ENCODE measurements around the gene FOXJ3.

FOXJ3 gene

GRCh38 chr1:42152119-42152518, 182.9 kb downstream of the FOXJ3 start:
- CTCF ChIA-PET: interaction anchor here (1.2 to 7.8 kb wide), 2 partner anchors 10 to 21 kb away, joined by 5 to 97 read pairs; no protein-coding TSS in a partner anchor
- H3K4me3 ChIP-seq (ENCODE audit: low read depth, low read length): no peak overlapping the region
- TF ChIP-seq, protein P1, sequence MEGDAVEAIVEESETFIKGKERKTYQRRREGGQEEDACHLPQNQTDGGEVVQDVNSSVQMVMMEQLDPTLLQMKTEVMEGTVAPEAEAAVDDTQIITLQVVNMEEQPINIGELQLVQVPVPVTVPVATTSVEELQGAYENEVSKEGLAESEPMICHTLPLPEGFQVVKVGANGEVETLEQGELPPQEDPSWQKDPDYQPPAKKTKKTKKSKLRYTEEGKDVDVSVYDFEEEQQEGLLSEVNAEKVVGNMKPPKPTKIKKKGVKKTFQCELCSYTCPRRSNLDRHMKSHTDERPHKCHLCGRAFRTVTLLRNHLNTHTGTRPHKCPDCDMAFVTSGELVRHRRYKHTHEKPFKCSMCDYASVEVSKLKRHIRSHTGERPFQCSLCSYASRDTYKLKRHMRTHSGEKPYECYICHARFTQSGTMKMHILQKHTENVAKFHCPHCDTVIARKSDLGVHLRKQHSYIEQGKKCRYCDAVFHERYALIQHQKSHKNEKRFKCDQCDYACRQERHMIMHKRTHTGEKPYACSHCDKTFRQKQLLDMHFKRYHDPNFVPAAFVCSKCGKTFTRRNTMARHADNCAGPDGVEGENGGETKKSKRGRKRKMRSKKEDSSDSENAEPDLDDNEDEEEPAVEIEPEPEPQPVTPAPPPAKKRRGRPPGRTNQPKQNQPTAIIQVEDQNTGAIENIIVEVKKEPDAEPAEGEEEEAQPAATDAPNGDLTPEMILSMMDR (IDR thresholded peaks at IDR 0.05; ENCODE audit: insufficient read depth, low read length, missing control alignments): no peak
- POLR2A ChIA-PET: no interaction called here
- DNase-seq (ENCODE audit: low read depth, low spot score): no peak

GRCh38 chr1:42150651-42151050, 184.4 kb downstream of the FOXJ3 start:
- CTCF ChIA-PET: interaction anchor here (0.7 to 7.8 kb wide), 3 partner anchors 9 to 23 kb away, joined by 3 to 97 read pairs (median 3); no protein-coding TSS in a partner anchor
- DNase-seq (ENCODE audit: low read depth, low spot score): no peak
- POLR2A ChIA-PET: no interaction called here
- TF ChIP-seq, protein P1 (IDR thresholded peaks at IDR 0.05; ENCODE audit: insufficient read depth, low read length, missing control alignments): no peak
- no peak overlapping the region for H3K4me3 ChIP-seq (ENCODE audit: low read depth, low read length)

- CTCF ChIA-PET: interaction anchor here (0.6 to 7.8 kb wide), 15 partner anchors 8 to 618 kb away, joined by 3 to 97 read pairs (median 4); partner anchors contain the start of gene P3H1
- POLR2A ChIA-PET: no interaction called here
- H3K4me3 ChIP-seq (ENCODE audit: low read depth, low read length): no peak overlapping the region
- TF ChIP-seq, protein P1 (IDR thresholded peaks at IDR 0.05; ENCODE audit: insufficient read depth, low read length, missing control alignments): no peak
- no peak for DNase-seq (ENCODE audit: low read depth, low spot score)
Measured at GRCh38 chr1:42148166-42148565, 186.9 kb downstream of the FOXJ3 start.

DNA sequence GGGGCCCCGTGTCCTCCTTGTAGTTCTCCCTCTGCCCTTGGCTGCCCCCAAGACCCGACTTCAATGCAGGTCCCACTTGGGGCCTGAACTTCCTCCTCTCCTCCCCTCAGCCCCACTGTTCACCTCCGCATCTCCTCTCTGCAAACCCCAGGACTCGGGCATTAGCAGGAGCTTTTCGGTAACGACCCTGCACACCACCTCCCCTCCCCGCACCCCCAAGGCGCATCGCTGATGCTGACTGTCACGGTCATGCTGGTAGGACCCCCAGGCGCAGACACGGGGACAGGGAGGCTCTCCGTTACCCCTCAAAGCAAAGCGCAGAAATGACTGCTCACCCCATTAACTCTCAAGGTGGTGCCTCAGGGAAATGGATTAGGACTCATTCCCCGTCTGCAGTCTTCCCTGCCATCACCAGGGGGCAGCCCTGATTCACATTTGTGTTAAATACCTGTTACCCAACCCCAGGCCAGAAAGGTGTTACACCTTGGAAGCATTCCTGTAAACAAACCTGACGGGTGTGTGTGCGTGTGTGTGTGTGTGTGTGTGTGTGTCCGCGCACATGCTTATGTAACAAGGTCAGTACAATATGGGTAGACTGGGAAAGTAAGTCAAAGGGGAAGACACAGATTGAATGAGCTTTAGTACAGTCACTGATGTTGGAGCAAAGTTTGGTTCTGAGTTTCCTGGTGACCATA, 188.3 kb downstream of the FOXJ3 start:
- no peak overlapping the region for H3K4me3 ChIP-seq (ENCODE audit: low read depth, low read length)
- ChIA-PET CTCF (interaction anchor here (0.6 to 7.8 kb wide), 21 partner anchors 8 to 599 kb away, joined by 3 to 97 read pairs (median 3); partner anchors contain the start of gene PPIH), POLR2A (no interaction called here)
- TF ChIP-seq, protein P1 (IDR thresholded peaks at IDR 0.05; ENCODE audit: insufficient read depth, low read length, missing control alignments): peak; percentile 80
- no peak for DNase-seq (ENCODE audit: low read depth, low spot score)

GRCh38 chr1:42145764-42146625, 189.0 kb downstream of the FOXJ3 start:
- no peak overlapping the region for H3K4me3 ChIP-seq (ENCODE audit: low read depth, low read length)
- ChIA-PET CTCF (interaction anchor here (1.4 to 7.8 kb wide), 5 partner anchors 10 to 27 kb away, joined by 5 to 97 read pairs (median 11); no protein-coding TSS in a partner anchor), POLR2A (no interaction called here)
- no peak for DNase-seq (ENCODE audit: low read depth, low spot score)
- TF ChIP-seq, protein P1 (IDR thresholded peaks at IDR 0.05; ENCODE audit: insufficient read depth, low read length, missing control alignments): no peak

- DNase-seq (ENCODE audit: low read depth, low spot score): no peak
- no peak overlapping the region for H3K4me3 ChIP-seq (ENCODE audit: low read depth, low read length)
- TF ChIP-seq, protein P1 (IDR thresholded peaks at IDR 0.05; ENCODE audit: insufficient read depth, low read length, missing control alignments): no peak
- ChIA-PET CTCF (no interaction called here), POLR2A (no interaction called here)
Measured at GRCh38 chr1:42145389-42145716, 189.7 kb downstream of the FOXJ3 start.
